RPMI7951 (cell line): ENCODE results near the gene IRAK2. TPM values are rescaled to one million over a fixed set of nuclear protein-coding genes. Genes with fewer than 3 reads are reported as not detected.
A peak's percentile ranks its signal among the peaks of the same experiment; 100 is the strongest.

Experiments
- DNase-seq: peaks from one replicate; pipeline ENCODE4 v3.0.0-alpha.2; 2012; ENCODE audit warnings: low read depth
- total RNA-seq: library from RNA; depleted of rRNA; stranded (reverse); fragments of >200 nt; shearing (Covaris generic); gene quantifications from 2 replicates; pipeline ENCODE4 v1.2.3, GENCODE V29; 2014; rRNA removed

IRAK2 gene
- total RNA-seq, 1 experiment from 2014 or later, result 11.2 TPM

DNA sequence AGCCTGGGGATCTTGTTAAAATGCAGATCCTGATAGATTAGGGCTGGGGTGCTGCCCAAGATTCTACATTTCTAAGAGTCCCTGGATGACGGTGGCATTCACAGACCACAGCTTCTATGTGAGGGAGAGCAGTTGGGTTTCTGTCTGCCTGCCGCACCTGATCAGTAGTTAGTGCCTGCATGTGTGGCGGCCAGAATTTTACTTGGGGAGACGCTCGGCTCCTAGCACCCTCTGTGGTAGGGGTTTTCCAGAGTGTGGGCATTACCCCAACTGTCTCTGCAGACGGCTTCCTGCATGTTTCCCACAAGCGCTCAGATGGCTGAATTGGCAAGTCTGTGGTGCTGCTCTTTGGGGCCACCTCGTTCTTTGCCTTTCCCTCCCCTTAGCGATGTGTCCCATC is 119.8 kb downstream of the IRAK2 start:
- no peak for DNase-seq

DNA sequence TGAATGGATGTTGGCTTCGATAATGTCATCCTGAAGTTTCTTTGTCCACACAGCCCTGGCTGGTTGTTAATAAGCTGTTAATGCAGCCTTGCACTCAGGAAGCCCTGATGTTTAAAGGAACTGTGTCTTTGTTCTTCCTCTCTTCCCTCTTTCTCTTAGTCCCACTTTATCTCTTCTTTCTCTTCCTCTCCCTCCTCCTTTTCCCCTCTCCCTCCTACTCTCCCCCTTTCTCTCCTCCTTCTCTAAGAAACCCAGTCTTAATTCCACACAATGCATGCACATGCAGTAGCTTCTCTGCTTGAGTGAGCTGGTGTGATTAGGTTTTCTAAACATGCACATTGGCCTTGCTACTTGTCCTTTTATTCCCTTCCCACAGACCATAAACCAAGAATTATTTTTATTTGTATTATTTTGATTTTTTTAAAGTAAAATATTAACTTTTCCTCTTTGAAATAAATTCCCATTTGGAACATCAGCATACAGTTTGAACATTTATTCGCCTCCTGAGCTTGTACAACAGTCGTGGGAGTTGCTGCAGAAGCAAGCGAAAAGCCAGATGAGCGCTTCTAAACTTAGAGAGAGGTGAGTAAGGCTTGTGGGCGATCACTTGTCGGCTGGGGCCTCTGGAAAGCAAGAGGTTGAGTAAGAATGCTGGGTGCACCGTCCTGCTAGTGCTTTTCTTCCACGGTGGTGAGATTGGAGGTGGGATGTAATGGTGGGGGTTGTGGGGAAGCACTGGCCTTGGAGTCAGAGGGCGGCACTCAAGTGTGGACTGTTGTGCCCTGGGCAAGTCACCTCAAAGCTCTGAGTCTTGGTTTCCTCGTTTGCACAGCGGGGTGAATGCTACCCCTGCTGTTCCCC is 120.8 kb downstream of the IRAK2 start:
- DNase-seq, result no peak

DNA sequence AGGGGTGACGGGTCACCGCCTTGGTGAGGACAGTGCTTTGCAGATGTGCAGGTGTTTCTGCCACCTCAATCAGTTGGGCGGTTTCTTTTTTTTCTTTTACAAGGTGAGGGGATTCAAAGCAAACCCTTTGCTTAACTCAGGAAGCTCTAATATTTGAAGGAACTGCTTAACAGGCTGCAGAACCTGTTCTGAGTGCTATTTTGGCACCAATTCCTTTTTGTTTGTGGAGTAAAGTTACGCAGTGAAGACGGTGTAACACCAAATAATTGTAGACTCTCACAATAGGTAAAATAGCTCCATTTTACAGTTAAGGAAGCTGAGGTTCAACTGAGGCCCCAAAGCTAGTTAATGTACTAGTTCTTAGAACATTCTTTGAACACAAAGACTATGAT is 121.4 kb downstream of the IRAK2 start:
- no peak for DNase-seq

DNA sequence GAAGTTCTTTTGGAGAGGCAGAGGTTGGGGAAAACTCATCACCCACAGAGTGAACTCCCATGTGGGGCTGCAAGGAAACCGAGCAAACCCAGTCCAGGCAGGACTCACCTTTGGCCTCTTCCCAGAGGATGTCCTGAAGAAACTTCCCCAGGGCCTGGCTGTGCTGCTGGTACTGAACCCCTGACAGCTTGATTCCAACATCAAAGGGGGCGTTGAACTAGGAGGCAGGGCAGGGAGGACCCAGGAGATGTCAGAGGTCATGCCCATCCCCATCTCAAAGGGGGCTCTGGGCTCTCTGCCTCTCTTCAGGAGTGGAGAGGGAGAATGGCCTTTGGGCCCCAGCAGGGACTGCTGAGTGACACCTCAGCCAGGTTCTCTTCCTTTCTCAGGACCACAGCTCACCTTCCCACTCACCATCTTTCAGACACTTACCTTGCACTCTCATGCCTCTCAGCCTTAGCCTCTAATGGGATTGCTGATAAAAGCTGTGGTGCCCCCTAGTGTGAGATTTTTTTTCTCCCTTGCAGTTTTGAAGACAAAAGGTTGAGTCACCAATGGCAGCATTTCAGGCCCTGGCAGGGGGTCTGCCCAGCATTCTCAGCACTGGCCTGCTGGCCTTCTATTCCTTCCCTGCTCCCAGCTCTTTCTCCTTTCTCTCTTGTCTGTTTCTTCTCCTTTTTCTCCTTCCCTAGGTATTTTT is 122.0 kb downstream of the IRAK2 start:
- peak; percentile 53 for DNase-seq

DNA sequence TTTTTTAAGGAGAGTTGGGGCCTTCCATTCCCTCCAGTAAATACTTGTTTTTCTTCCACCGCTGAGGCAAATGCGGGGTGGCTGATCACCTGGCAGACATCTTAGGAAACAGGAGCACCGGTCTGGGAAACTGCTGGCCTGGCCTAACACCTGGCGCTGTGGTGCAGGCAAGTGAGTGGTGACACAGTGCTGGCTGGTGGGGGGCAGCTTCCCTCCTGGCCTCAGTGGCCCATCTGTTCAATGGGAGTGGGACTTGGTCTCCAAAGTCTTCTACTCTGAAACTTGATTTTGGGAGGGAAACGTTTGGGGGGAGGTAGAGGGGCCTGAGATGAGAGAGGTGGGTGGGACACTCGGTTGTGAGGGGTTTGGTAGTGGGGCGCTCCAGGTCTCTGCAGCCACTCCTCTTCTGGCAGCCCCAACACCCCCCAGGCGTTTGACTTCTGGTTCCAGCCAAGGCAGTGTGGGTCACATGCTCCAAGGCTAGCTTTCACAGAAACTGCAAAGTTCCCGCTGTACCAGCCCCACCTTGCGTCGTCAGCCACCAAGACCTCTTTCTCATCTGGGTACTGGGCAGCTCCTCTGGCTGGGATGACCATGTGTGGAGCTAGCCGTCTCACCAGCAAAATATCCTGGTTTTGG is 123.3 kb downstream of the IRAK2 start:
- no peak for DNase-seq

DNA sequence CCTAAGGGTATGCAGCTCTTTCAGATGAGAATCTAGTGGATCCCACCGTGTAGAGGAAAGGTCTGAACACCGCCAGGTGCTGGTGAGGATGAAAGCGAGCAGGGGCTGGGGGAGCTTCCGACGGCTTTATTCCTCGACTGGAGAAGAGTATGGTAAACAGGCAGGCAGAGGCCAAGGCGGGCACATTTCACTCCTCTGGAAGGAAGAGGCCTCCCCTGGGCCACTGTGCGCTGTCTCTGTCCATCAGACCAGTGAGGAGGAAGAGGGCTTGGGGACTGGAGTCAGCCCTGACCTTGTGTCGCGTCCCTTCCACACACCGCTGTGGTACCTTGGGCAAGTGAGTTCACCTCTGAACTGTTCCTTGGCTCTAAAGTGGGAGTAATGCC is 123.8 kb downstream of the IRAK2 start:
- no peak for DNase-seq

DNA sequence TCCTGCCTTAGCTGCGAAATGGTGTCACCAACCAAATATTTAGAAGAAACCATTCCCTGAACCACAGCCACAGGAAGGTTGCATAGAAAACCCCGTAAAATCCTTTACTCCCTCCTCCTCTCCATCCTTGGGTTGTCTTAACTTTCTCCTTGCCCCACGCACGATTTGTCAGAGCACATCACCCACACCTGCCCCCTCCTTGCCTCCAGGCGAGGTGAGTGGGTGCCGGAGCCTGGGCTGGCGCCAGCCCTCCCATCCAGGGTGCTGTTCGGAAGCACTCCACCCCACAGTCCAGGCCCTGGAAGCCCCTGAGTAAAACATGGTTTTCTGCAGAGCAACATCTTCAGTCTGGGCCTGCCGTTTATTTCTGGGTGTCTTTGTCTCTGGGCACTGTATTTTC is 124.4 kb downstream of the IRAK2 start:
- no peak for DNase-seq

DNA sequence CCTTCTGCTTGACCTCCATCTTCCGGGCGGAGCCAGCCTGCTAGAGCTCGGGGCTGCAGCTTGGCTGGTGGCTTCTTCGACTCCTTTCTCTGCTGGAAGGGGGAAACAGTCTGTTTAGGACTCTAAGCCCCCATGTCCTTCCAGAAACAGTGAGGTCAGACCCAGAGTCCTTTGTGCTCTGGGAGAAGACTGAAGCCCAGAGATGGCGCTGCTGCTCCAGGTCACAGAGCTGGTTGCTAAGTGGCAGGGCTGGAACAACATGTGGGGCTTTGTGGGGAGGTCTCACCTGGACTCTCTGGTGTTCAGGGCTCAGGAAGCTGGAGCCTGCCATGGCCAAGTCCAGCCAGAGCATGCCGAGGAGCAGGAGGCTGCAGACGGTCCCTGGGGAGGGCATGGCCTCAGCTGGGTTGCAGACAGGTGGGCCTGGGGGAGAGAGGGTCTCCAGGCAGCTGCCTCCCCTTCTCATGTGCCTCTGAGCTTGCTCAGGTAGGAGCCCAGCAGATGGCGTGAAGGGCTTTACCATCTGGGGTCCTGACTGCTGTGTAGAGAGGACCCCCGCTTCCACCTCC is 125.2 kb downstream of the IRAK2 start:
- no peak for DNase-seq

DNA sequence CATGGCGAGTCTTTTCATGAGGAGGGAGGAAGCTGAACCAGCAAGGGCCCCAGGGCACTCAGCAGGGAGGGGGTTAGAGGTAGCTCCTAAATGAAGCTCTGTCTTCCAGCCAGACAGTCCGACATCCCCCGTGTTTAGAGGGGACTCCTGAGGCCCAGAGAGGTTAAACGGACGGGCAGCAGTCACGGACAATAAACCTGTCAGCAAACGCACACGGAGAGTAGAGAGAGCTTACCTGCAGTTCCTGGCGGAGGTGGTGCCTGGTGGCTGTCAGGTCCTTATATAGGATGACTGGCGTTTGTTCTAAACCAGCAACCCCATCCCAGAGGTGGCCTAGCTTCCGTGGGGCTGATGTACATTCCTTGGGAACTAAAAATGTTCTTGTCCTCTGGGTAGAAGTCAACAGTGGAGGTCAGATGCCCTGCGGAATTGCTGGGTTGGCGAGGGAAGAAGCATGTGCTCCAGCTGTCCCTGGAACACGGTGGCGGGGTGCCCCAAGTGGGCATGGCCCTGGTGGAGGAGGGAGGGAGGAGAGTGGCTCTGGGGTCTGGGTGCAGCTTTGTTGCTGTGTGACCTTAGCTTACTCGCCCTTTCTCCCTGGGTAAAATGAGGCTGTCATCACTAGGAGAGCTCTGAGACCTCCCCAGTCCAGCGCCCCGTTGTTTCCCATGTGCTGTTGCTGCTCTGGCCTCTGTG is 125.9 kb downstream of the IRAK2 start:
- DNase-seq, result no peak

DNA sequence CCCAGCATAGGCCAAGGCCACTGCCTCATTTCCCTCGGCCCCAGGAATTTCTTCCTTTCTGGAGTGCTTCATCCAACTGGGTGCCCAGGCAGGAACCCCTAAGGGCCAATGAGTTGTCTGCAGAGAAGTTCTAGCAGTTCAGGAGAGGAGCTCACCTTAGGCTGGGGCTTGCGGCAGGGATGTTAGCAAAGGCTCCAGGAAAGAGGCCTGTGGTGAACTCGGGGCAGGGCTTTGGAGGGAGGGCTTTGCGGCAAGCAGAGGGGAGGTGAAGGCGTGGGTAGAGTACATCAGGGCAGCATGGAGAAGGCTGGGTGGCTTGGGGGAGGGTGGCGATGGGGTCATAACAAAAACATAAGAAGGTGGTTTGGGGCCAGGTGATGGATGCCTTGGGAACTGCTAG is 126.9 kb downstream of the IRAK2 start:
- DNase-seq, result no peak

DNA sequence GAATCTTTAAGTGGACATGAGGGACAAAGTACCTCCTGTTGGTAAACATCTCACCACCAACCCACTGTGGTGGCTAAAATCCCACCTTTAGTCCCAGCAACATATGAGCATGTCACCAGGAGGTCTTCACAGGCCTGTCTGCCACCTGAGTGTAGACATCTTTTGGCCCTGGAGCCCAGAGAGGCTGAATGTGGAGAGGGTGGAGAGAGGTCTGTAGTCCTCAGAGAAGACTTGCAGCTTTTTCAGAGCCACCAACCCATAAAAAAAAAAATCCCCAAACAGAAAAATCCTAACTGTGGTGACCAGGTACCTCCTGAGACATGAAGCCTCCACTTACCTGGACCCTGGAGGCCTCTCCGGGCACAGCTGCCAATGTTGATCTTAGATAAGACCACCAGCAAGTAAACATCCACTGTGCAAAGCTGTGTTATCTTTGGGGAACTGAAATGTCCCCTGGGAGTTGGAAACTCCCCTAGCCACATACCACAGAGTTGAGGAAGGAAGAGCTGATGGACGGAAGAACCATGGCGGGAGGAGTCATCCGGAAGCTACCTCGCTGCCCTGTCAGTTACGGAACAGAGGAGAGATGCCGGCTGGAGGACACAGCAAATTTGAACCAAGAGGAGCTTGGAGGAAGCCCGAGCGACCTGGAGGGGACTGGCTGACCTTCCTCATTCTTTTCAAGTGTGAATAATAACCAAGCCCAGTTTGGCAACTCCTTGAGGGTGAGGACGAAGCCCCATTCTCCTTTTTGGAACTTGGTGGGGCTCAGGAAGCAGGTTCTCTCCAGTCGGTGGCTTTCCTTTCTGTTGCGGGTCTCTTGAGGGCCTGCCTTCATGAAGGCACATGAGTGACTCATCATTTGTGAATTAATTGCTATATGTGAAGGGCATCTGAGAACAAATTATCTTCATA is 128.0 kb downstream of the IRAK2 start, which contains the start of gene GHRL:
TSS of gene GHRL (minus strand) at position 443 of the 915 bp plus-strand sequence. CDS start 2,767 bp downstream, outside the sequence.
- DNase-seq, result no peak

Other genes with a start within 250 kb of the IRAK2 start
- gene IL17RC, start 247.8 kb upstream of the IRAK2 start, total RNA-seq, result 23.2 and 25.8 TPM in 2 replicates
- gene CRELD1, start 231.1 kb upstream of the IRAK2 start, total RNA-seq, result 32.1 and 38.9 TPM in 2 replicates
- 0.98 and 1.2 TPM in 2 replicates for gene PRRT3, start 212.5 kb upstream of the IRAK2 start, total RNA-seq
- 56.0 and 59.1 TPM in 2 replicates for gene EMC3, start 178.1 kb upstream of the IRAK2 start, total RNA-seq
- gene FANCD2, start 138.5 kb upstream of the IRAK2 start, total RNA-seq, result 32.3 and 37.5 TPM in 2 replicates
- gene FANCD2OS, start 56.7 kb upstream of the IRAK2 start, total RNA-seq, result not detected in 2 replicates
- gene BRK1, start 49.2 kb upstream of the IRAK2 start, total RNA-seq, result 301 and 331 TPM in 2 replicates
- 26.9 and 33.6 TPM in 2 replicates for gene VHL, start 23.1 kb upstream of the IRAK2 start, total RNA-seq
- gene TATDN2, start 83.5 kb downstream of the IRAK2 start, total RNA-seq, result 11.2 and 13.7 TPM in 2 replicates
- not detected in 2 replicates for gene GHRL, start 128.0 kb downstream of the IRAK2 start, total RNA-seq
- gene SEC13, start 156.2 kb downstream of the IRAK2 start, total RNA-seq, result 223 TPM in 2 replicates